GM23338 (cell line): ENCODE results near the gene PDCD11. TPM values are rescaled to one million over a fixed set of nuclear protein-coding genes. Genes with fewer than 3 reads are reported as not detected.
"Not testable (repeated sequence)": the region's sequence is repeated elsewhere in the genome, so short reads cannot be mapped to it uniquely, and the experiment has no call there.

Experiments
- ATAC-seq: fragments of 200-7000 bp; cut with Tn5 transposase; 3 replicates; pipeline ENCODE4 v1.9.1; 2020
- DNase-seq: peaks from one replicate; pipeline ENCODE4 v3.0.0-alpha.2; 2015; ENCODE audit warnings: low spot score
- H2AFZ ChIP-seq: fragments of 200-600 bp; sonication (generic); 2 replicates; pipeline ENCODE4 v1.8.0; 2016; ENCODE audit warnings: antibody characterized with exemption, mild to moderate bottlenecking, moderate library complexity
- H3F3A ChIP-seq: fragments of 200-600 bp; sonication (generic); replicated peaks from 2 replicates; pipeline ENCODE4 v1.8.0; 2017; ENCODE audit warnings: antibody characterized with exemption, mixed run types, low read depth
- H3K27ac ChIP-seq: fragments of 200-600 bp; sonication (generic); 2 replicates; pipeline ENCODE4 v1.6.1; 2016; ENCODE audit warnings: low read depth
- H3K27me3 ChIP-seq: fragments of 200-600 bp; sonication (generic); 2 replicates; pipeline ENCODE4 v1.8.0; 2016; ENCODE audit warnings: mild to moderate bottlenecking, mixed run types, moderate library complexity; ENCODE audit not compliant: insufficient read depth
- H3K36me3 ChIP-seq: fragments of 200-600 bp; sonication (generic); 2 replicates; pipeline ENCODE4 v1.8.0; 2016; ENCODE audit warnings: mild to moderate bottlenecking; ENCODE audit not compliant: insufficient read depth
- H3K4me1 ChIP-seq: fragments of 200-600 bp; sonication (generic); 2 replicates; pipeline ENCODE4 v1.8.0; 2016; ENCODE audit warnings: mild to moderate bottlenecking, moderate library complexity; ENCODE audit not compliant: insufficient read depth
- H3K4me2 ChIP-seq: fragments of 200-600 bp; sonication (generic); 2 replicates; pipeline ENCODE4 v1.7.1; 2017; ENCODE audit warnings: mixed run types
- H3K4me3 ChIP-seq: fragments of 200-600 bp; sonication (generic); 2 replicates; pipeline ENCODE4 v1.6.1; 2016; ENCODE audit warnings: mixed run types
- H3K79me2 ChIP-seq: fragments of 200-600 bp; sonication (generic); replicated peaks from 2 replicates; pipeline ENCODE4 v1.8.0; 2017; ENCODE audit warnings: mild to moderate bottlenecking; ENCODE audit not compliant: insufficient read depth
- H3K9me2 ChIP-seq: fragments of 200-600 bp; sonication (generic); 2 replicates; pipeline ENCODE4 v1.8.0; 2017; ENCODE audit not compliant: insufficient read depth
- H4K20me1 ChIP-seq: fragments of 200-600 bp; sonication (generic); replicated peaks from 2 replicates; pipeline ENCODE4 v1.8.0; 2017; ENCODE audit warnings: mild to moderate bottlenecking; ENCODE audit not compliant: insufficient read depth
- H3K27ac Mint-ChIP-seq: 2 replicates; pipeline ENCODE4 v1.8.0; 2020; ENCODE audit warnings: inconsistent platforms, mild to moderate bottlenecking, moderate library complexity, mixed read lengths
- H3K27me3 Mint-ChIP-seq: 3 replicates; pipeline ENCODE4 v1.8.0; 2022; ENCODE audit warnings: low read depth, mild to moderate bottlenecking, moderate library complexity, mixed read lengths, inconsistent platforms; ENCODE audit not compliant: insufficient read depth, poor library complexity
- H3K36me3 Mint-ChIP-seq: 3 replicates; pipeline ENCODE4 v1.8.0; 2021; ENCODE audit warnings: low read depth, mild to moderate bottlenecking, inconsistent platforms, moderate library complexity, mixed read lengths
- H3K4me1 Mint-ChIP-seq: 3 replicates; pipeline ENCODE4 v1.8.0; 2020; ENCODE audit warnings: mild to moderate bottlenecking, inconsistent platforms, mixed read lengths
- H3K4me3 Mint-ChIP-seq: 3 replicates; pipeline ENCODE4 v1.8.0; 2021; ENCODE audit warnings: moderate library complexity, mild to moderate bottlenecking, inconsistent platforms, mixed read lengths
- H3K9me3 Mint-ChIP-seq: 3 replicates; pipeline ENCODE4 v1.8.0; 2020; ENCODE audit warnings: moderate library complexity, mild to moderate bottlenecking, inconsistent platforms, mixed read lengths
- EZH2phosphoT487 ChIP-seq: fragments of 200-600 bp; sonication (generic); IDR thresholded peaks from one replicate; pipeline ENCODE4 v1.8.1; 2018; ENCODE audit warnings: antibody characterized with exemption; ENCODE audit not compliant: unreplicated experiment
- JUNB ChIP-seq: IDR thresholded peaks from one replicate; pipeline ENCODE4 v1.6.1; 2016; ENCODE audit warnings: antibody characterized with exemption; ENCODE audit not compliant: unreplicated experiment
- NANOG ChIP-seq: IDR thresholded peaks from 2 replicates; pipeline ENCODE4 v1.6.1; 2016; ENCODE audit warnings: antibody characterized with exemption, borderline replicate concordance
- POLR2AphosphoS5 ChIP-seq: IDR thresholded peaks from 2 replicates; pipeline ENCODE4 v1.6.1; 2016; ENCODE audit warnings: antibody characterized with exemption, low read depth
- polyA plus RNA-seq: library from polyadenylated mRNA; unstranded; fragments of >200 nt; fragmentation: Nextera tagmentation; extraction: Ambion mirVana; gene quantifications from 2 replicates; pipeline ENCODE4 v1.2.1, GENCODE V29; 2016
- total RNA-seq: library from RNA; depleted of rRNA; stranded (reverse); fragments of >200 nt; shearing (Covaris generic); gene quantifications from 2 replicates; pipeline ENCODE4 v1.2.3, GENCODE V29; 2014
- TF ChIP-seq, protein P1 (sequence below), 2 experiments: fragments of 200-600 bp in 1 of 2; sonication (generic) in 1 of 2; conservative IDR thresholded peaks; 2 replicates each; pipeline versions ENCODE4 v1.5.1 to v1.6.1; 2016 to 2017; ENCODE audit warnings: antibody characterized with exemption in 2 of 2, low read depth in 2 of 2, mild to moderate bottlenecking in 2 of 2, moderate library complexity in 1 of 2
- TF ChIP-seq, protein P2 (sequence below): fragments of 250-450 bp; sonication (Bioruptor Pico); IDR thresholded peaks from 2 replicates; pipeline ENCODE4 v1.5.0; 2020; ENCODE audit warnings: mild to moderate bottlenecking, moderate library complexity

PDCD11 gene
- total and polyA plus RNA-seq, 2 experiments from 2014 or later = 82.1 to 87.8 TPM

DNA sequence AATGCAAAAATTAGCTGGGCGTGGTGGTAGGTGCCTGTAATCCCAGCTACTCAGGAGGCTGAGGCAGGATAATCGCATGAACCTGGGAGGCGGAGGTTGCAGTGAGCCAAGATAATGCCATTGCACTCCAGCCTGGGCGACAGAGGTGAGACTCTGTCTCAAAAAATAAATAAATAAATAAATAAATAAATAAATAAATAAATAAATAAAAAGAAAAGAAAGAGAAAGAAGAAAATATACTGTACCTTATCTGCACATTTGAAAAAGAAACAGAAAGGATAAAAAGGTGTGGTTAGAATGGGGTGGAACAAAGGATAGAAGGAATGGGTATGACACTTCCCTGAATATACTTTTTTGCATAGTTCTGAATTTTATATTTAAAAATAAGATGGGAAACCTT lies 36.9 kb upstream of the PDCD11 start:
- H3K9me2 ChIP-seq, H3K9me3 Mint-ChIP-seq, H3K4me3 Mint-ChIP-seq, DNase-seq, H3K36me3 Mint-ChIP-seq, H3K27ac Mint-ChIP-seq, ATAC-seq, H3K4me3 ChIP-seq, H4K20me1 ChIP-seq, H3K27ac ChIP-seq, H3K27me3 Mint-ChIP-seq, H3K4me1 Mint-ChIP-seq, H3K36me3 ChIP-seq, H3K4me1 ChIP-seq, H2AFZ ChIP-seq, H3F3A ChIP-seq, H3K27me3 ChIP-seq, H3K79me2 ChIP-seq, H3K4me2 ChIP-seq: not testable (repeated sequence)

DNA sequence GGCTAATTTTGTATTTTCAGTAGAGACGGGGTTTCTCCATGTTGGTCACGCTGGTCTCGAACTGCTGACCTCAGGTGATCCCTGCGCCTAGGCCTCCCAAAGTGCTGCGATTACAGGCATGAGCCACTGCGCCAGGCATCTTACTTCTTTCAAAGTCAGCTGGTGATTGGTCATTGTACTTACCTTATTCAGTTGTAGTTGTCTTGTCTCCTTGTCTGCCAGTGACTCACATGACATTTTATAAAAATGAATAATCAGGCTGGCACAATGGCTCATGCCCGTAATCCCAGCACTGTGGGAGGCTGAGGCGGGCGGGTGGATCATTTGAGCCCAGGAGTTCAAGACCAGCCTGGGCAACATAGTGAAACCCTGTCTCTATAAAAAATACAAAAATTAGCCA lies 35.6 kb upstream of the PDCD11 start:
- H2AFZ ChIP-seq, H3K27ac ChIP-seq, H3K4me3 ChIP-seq, H3K27me3 ChIP-seq, H3K9me3 Mint-ChIP-seq, H3K9me2 ChIP-seq, H3K4me3 Mint-ChIP-seq, H3K27me3 Mint-ChIP-seq, H3K36me3 ChIP-seq, ATAC-seq, H3K4me1 ChIP-seq, H3K79me2 ChIP-seq, H3F3A ChIP-seq, H3K27ac Mint-ChIP-seq, H3K36me3 Mint-ChIP-seq, H3K4me1 Mint-ChIP-seq, H4K20me1 ChIP-seq, H3K4me2 ChIP-seq: not testable (repeated sequence)
- DNase-seq = peak; percentile 11

DNA sequence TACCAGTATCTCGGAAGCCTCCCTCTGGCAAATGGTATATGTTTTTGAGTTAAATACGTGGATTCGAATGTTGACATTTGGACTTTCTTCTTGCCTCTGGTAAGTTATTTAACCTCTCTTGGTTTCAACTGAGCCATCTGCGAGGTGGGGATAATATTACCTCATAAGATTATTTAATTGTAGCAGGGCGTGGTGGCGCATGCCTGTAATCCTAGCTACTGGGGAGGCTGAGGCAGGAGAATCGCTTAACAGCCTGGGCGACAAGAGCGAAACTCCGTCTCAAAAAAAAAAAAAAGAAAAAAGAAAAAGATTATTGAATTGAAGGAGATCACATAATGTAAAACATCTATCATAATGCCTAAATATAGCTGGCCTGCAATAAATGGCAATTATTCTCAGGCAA lies 29.0 kb upstream of the PDCD11 start:
- Histone ChIP-seq H4K20me1 (peaks cover 11% of the 10 kb centered on the region), H3K27ac (peak overlapping the region; percentile 5; the same call in 1 of the 2 replicates), H3F3A (0 out of 2 replicates have a peak, but pooled peaks cover 2% of the 10 kb centered on the region), H2AFZ (peak overlapping the region; percentile 0; the same call in 1 of the 2 replicates), H3K9me2 (no peaks in the 10 kb centered on the region), H3K4me1 (no peaks in the 10 kb centered on the region; the same call in 1 of the 2 replicates), H3K4me2 (peak overlapping the region; percentile 10), H3K36me3 (no peaks in the 10 kb centered on the region), H3K27me3 (no peaks in the 10 kb centered on the region), H3K4me3 (peak overlapping the region; percentile 85), H3K79me2 (peaks cover 25% of the 10 kb centered on the region)
- peaks cover 5% of the 10 kb centered on the region; the same call in 2 of the 3 replicates for H3K9me3 Mint-ChIP-seq
- H3K36me3 Mint-ChIP-seq = no peaks in the 10 kb centered on the region
- H3K27me3 Mint-ChIP-seq = no peaks in the 10 kb centered on the region
- peak overlapping the region; percentile 85 for H3K4me3 Mint-ChIP-seq
- 0 out of 2 replicates have a peak overlapping the region, but pooled peaks have one; percentile 38 for H3K27ac Mint-ChIP-seq
- ATAC-seq (no peak), DNase-seq (no peak)
- peaks cover 2% of the 10 kb centered on the region; the same call in 2 of the 3 replicates for H3K4me1 Mint-ChIP-seq
- TF ChIP-seq POLR2AphosphoS5 (no peak), NANOG (no peak), JUNB (no peak), EZH2phosphoT487 (no peak)
- TF ChIP-seq, protein P1, sequence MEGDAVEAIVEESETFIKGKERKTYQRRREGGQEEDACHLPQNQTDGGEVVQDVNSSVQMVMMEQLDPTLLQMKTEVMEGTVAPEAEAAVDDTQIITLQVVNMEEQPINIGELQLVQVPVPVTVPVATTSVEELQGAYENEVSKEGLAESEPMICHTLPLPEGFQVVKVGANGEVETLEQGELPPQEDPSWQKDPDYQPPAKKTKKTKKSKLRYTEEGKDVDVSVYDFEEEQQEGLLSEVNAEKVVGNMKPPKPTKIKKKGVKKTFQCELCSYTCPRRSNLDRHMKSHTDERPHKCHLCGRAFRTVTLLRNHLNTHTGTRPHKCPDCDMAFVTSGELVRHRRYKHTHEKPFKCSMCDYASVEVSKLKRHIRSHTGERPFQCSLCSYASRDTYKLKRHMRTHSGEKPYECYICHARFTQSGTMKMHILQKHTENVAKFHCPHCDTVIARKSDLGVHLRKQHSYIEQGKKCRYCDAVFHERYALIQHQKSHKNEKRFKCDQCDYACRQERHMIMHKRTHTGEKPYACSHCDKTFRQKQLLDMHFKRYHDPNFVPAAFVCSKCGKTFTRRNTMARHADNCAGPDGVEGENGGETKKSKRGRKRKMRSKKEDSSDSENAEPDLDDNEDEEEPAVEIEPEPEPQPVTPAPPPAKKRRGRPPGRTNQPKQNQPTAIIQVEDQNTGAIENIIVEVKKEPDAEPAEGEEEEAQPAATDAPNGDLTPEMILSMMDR (conservative IDR thresholded peaks at IDR 0.05; ENCODE audit: low read depth in 2 of 2) = no peak
- TF ChIP-seq, protein P2, sequence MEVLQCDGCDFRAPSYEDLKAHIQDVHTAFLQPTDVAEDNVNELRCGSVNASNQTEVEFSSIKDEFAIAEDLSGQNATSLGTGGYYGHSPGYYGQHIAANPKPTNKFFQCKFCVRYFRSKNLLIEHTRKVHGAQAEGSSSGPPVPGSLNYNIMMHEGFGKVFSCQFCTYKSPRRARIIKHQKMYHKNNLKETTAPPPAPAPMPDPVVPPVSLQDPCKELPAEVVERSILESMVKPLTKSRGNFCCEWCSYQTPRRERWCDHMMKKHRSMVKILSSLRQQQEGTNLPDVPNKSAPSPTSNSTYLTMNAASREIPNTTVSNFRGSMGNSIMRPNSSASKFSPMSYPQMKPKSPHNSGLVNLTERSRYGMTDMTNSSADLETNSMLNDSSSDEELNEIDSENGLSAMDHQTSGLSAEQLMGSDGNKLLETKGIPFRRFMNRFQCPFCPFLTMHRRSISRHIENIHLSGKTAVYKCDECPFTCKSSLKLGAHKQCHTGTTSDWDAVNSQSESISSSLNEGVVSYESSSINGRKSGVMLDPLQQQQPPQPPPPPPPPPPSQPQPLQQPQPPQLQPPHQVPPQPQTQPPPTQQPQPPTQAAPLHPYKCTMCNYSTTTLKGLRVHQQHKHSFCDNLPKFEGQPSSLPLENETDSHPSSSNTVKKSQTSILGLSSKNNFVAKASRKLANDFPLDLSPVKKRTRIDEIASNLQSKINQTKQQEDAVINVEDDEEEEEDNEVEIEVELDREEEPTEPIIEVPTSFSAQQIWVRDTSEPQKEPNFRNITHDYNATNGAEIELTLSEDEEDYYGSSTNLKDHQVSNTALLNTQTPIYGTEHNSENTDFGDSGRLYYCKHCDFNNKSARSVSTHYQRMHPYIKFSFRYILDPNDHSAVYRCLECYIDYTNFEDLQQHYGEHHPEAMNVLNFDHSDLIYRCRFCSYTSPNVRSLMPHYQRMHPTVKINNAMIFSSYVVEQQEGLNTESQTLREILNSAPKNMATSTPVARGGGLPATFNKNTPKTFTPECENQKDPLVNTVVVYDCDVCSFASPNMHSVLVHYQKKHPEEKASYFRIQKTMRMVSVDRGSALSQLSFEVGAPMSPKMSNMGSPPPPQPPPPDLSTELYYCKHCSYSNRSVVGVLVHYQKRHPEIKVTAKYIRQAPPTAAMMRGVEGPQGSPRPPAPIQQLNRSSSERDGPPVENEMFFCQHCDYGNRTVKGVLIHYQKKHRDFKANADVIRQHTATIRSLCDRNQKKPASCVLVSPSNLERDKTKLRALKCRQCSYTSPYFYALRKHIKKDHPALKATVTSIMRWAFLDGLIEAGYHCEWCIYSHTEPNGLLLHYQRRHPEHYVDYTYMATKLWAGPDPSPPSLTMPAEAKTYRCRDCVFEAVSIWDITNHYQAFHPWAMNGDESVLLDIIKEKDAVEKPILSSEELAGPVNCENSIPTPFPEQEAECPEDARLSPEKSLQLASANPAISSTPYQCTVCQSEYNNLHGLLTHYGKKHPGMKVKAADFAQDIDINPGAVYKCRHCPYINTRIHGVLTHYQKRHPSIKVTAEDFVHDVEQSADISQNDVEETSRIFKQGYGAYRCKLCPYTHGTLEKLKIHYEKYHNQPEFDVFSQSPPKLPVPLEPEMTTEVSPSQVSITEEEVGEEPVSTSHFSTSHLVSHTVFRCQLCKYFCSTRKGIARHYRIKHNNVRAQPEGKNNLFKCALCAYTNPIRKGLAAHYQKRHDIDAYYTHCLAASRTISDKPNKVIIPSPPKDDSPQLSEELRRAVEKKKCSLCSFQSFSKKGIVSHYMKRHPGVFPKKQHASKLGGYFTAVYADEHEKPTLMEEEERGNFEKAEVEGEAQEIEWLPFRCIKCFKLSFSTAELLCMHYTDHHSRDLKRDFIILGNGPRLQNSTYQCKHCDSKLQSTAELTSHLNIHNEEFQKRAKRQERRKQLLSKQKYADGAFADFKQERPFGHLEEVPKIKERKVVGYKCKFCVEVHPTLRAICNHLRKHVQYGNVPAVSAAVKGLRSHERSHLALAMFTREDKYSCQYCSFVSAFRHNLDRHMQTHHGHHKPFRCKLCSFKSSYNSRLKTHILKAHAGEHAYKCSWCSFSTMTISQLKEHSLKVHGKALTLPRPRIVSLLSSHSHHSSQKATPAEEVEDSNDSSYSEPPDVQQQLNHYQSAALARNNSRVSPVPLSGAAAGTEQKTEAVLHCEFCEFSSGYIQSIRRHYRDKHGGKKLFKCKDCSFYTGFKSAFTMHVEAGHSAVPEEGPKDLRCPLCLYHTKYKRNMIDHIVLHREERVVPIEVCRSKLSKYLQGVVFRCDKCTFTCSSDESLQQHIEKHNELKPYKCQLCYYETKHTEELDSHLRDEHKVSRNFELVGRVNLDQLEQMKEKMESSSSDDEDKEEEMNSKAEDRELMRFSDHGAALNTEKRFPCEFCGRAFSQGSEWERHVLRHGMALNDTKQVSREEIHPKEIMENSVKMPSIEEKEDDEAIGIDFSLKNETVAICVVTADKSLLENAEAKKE (CRISPR knock-in tag) = no peak
